Germinal center (tissue), 1 donor: ENCODE measurements around the gene DOK3.
"Not testable (repeated sequence)": the region's sequence is repeated elsewhere in the genome, so short reads cannot be mapped to it uniquely, and the experiment has no call there.

Experiments used
- DNase-seq: peaks from one replicate; pipeline ENCODE4 v3.0.0; 2012; ENCODE audit warnings: mixed read lengths, low spot score

DOK3 gene

GRCh38 chr5:177496070-177496726 lies 13.4 kb downstream of the DOK3 start:
- DNase-seq: no peak

GRCh38 chr5:177495243-177496060 lies 14.2 kb downstream of the DOK3 start:
- DNase-seq: no peak

- peak; percentile 64 for DNase-seq
Observed at GRCh38 chr5:177494346-177495195, 15.1 kb downstream of the DOK3 start.

- DNase-seq: no peak
Observed at GRCh38 chr5:177493795-177494345, 15.8 kb downstream of the DOK3 start.

GRCh38 chr5:177492841-177493240 lies 16.8 kb downstream of the DOK3 start:
- no peak for DNase-seq

- no peak for DNase-seq
Observed at GRCh38 chr5:177491983-177492746, 17.5 kb downstream of the DOK3 start.

GRCh38 chr5:177491429-177491945 lies 18.1 kb downstream of the DOK3 start:
- DNase-seq: peak; percentile 64

- no peak for DNase-seq
Observed at GRCh38 chr5:177490992-177491391, 18.6 kb downstream of the DOK3 start.

- DNase-seq: no peak
Observed at GRCh38 chr5:177490311-177490991, 19.2 kb downstream of the DOK3 start.

- DNase-seq: no peak
Observed at GRCh38 chr5:177489119-177489716, 20.4 kb downstream of the DOK3 start.

- no peak for DNase-seq
Observed at GRCh38 chr5:177487975-177488374, 21.7 kb downstream of the DOK3 start.

GRCh38 chr5:177487144-177487543 lies 22.5 kb downstream of the DOK3 start:
- DNase-seq: no peak

- DNase-seq: no peak
Observed at GRCh38 chr5:177486256-177486655, 23.4 kb downstream of the DOK3 start.

GRCh38 chr5:177485753-177486152 lies 23.9 kb downstream of the DOK3 start:
- not testable (repeated sequence) for DNase-seq

- DNase-seq: no peak
Observed at GRCh38 chr5:177484902-177485549, 24.6 kb downstream of the DOK3 start.

- DNase-seq: no peak
Observed at GRCh38 chr5:177483994-177484901, 25.4 kb downstream of the DOK3 start.

- DNase-seq: no peak
Observed at GRCh38 chr5:177483042-177483441, 26.6 kb downstream of the DOK3 start.

- DNase-seq: no peak
Observed at GRCh38 chr5:177482359-177482795, 27.2 kb downstream of the DOK3 start.

GRCh38 chr5:177479774-177480173 lies 29.9 kb downstream of the DOK3 start:
- no peak for DNase-seq
